Parathyroid adenoma (tissue), 2 donors: ENCODE measurements around the gene MESD.
A peak's percentile ranks its signal among the peaks of the same experiment; 100 is the strongest.

Experiments used
- H2AFZ ChIP-seq: fragments of 300-600 bp; sonication (generic); one replicate; pipeline ENCODE4 v1.7.0; 2017; ENCODE audit warnings: antibody characterized with exemption, mild to moderate bottlenecking
- H3K27ac ChIP-seq: fragments of 300-600 bp; sonication (generic); one replicate; pipeline ENCODE4 v1.7.0; 2017
- H3K27me3 ChIP-seq: fragments of 300-600 bp; sonication (generic); one replicate; pipeline ENCODE4 v1.7.0; 2017; ENCODE audit warnings: low read length; ENCODE audit not compliant: control insufficient read depth, insufficient read depth
- H3K36me3 ChIP-seq: fragments of 300-600 bp; sonication (generic); one replicate; pipeline ENCODE4 v1.7.0; 2017; ENCODE audit warnings: low read length; ENCODE audit not compliant: control insufficient read depth, insufficient read depth
- H3K4me1 ChIP-seq: fragments of 300-600 bp; sonication (generic); one replicate; pipeline ENCODE4 v1.7.0; 2017; ENCODE audit warnings: control low read depth
- H3K4me2 ChIP-seq: fragments of 300-600 bp; sonication (generic); one replicate; pipeline ENCODE4 v1.7.0; 2017; ENCODE audit warnings: low read length
- H3K4me3 ChIP-seq: fragments of 300-600 bp; sonication (generic); one replicate; pipeline ENCODE4 v1.7.0; 2017; ENCODE audit warnings: low read depth, low read length
- H3K79me2 ChIP-seq: fragments of 300-600 bp; sonication (generic); one replicate; pipeline ENCODE4 v1.7.0; 2017; ENCODE audit warnings: control low read depth
- H3K9ac ChIP-seq: fragments of 300-600 bp; sonication (generic); one replicate; pipeline ENCODE4 v1.7.0; 2017; ENCODE audit warnings: mild to moderate bottlenecking
- H3K9me3 ChIP-seq: fragments of 300-600 bp; sonication (generic); one replicate; pipeline ENCODE4 v1.7.0; 2017; ENCODE audit warnings: low read length; ENCODE audit not compliant: control insufficient read depth
- TF ChIP-seq, protein P1 (sequence below): fragments of 300-600 bp; sonication (generic); IDR thresholded peaks from one replicate; pipeline ENCODE4 v1.7.0; 2017; ENCODE audit warnings: antibody characterized with exemption, mild to moderate bottlenecking
- donor health status: primary hyperparathyroidism.

MESD gene

DNA sequence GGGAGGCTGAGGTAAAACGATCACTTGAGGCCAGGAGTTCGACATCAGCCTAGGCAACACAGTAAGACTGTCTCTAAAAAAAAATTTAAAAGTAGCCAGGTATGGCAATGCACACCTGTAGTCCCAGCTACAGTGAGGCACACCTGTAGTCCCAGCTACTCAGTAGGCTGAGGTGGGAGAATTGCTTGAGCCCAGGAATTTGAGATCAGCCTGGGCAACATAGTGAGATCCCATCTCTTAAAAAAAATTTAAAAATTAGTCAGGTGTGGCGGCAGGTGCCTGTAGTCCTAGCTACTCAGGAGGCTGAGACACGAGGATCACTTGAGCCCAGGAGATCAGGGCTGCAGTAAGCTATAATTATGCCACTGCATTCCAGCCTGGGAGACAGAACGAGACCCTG is 6.8 kb downstream of the MESD start:
- H3K4me2 ChIP-seq = no peak overlapping the region
- no peaks in the 10 kb centered on the region for H3K36me3 ChIP-seq
- H3K27ac ChIP-seq = no peak overlapping the region
- H3K4me1 ChIP-seq = no peaks in the 10 kb centered on the region
- H3K9me3 ChIP-seq = no peaks in the 10 kb centered on the region
- H3K4me3 ChIP-seq = no peak overlapping the region
- H2AFZ ChIP-seq = no peak overlapping the region
- H3K9ac ChIP-seq = no peak overlapping the region
- H3K79me2 ChIP-seq = peaks cover 3% of the 10 kb centered on the region
- H3K27me3 ChIP-seq = no peaks in the 10 kb centered on the region
- TF ChIP-seq, protein P1, sequence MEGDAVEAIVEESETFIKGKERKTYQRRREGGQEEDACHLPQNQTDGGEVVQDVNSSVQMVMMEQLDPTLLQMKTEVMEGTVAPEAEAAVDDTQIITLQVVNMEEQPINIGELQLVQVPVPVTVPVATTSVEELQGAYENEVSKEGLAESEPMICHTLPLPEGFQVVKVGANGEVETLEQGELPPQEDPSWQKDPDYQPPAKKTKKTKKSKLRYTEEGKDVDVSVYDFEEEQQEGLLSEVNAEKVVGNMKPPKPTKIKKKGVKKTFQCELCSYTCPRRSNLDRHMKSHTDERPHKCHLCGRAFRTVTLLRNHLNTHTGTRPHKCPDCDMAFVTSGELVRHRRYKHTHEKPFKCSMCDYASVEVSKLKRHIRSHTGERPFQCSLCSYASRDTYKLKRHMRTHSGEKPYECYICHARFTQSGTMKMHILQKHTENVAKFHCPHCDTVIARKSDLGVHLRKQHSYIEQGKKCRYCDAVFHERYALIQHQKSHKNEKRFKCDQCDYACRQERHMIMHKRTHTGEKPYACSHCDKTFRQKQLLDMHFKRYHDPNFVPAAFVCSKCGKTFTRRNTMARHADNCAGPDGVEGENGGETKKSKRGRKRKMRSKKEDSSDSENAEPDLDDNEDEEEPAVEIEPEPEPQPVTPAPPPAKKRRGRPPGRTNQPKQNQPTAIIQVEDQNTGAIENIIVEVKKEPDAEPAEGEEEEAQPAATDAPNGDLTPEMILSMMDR = no peak

DNA sequence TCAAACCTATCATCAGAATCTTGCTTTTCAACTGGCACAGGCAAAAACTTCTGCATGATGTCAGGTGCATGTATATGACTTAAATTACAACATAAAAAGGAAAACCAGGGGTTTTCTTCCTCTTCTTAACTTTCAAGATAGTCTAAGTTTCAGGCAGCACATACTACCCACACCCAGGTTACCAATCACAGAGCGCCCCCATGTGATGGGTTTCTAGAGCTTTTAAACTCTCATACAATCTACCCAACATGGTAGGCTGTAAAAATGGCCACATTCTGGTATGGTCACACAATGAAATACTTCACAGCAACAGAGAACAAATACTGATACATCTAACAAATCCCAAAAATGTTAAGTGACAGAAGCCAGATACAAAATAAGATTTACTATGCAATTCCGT is 7.4 kb downstream of the MESD start:
- H3K79me2 ChIP-seq = peaks cover 3% of the 10 kb centered on the region
- no peaks in the 10 kb centered on the region for H3K9me3 ChIP-seq
- H2AFZ ChIP-seq = no peak overlapping the region
- H3K36me3 ChIP-seq = no peaks in the 10 kb centered on the region
- no peaks in the 10 kb centered on the region for H3K27me3 ChIP-seq
- no peak overlapping the region for H3K4me3 ChIP-seq
- TF ChIP-seq, protein P1 = no peak
- H3K4me1 ChIP-seq = no peaks in the 10 kb centered on the region
- H3K4me2 ChIP-seq = no peak overlapping the region
- H3K9ac ChIP-seq = no peak overlapping the region
- no peak overlapping the region for H3K27ac ChIP-seq

DNA sequence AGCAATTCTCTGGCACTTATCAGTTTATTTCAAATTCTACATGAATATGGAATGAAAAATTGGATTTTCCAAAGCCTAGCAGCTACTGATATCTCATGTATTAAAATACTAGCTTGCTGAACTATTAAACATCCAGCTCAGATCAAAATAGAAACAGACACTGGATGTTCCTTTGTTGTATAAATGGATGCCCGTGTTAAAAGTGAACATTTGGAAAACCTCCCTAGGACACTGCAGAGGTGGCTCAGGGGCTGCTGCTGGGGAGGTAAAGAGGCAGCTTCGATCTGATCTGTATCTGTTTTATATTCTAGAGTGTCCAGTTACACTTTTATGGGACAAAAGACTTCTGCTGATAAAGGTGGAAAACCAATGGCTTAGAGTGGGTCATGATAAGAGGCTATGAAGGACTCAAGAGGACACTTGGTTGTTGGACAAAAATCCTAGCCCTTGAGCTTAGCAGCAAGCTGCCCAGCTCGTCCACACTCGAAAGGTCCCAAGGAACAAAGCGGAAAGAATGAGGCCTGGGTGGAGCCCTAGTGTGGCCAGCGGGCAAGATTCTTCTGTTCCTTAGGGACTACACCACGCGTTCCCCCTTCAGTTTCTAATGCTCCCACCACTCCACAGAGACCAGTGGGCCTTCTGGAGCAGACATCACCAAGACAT is 9.9 kb downstream of the MESD start:
- Histone ChIP-seq H3K79me2 (peaks cover 3% of the 10 kb centered on the region), H3K27me3 (no peaks in the 10 kb centered on the region), H3K27ac (no peak overlapping the region), H3K36me3 (no peaks in the 10 kb centered on the region), H3K9ac (no peak overlapping the region), H3K4me3 (no peak overlapping the region), H3K4me2 (no peak overlapping the region), H3K4me1 (no peaks in the 10 kb centered on the region), H2AFZ (no peak overlapping the region), H3K9me3 (no peaks in the 10 kb centered on the region)
- TF ChIP-seq, protein P1 = no peak

DNA sequence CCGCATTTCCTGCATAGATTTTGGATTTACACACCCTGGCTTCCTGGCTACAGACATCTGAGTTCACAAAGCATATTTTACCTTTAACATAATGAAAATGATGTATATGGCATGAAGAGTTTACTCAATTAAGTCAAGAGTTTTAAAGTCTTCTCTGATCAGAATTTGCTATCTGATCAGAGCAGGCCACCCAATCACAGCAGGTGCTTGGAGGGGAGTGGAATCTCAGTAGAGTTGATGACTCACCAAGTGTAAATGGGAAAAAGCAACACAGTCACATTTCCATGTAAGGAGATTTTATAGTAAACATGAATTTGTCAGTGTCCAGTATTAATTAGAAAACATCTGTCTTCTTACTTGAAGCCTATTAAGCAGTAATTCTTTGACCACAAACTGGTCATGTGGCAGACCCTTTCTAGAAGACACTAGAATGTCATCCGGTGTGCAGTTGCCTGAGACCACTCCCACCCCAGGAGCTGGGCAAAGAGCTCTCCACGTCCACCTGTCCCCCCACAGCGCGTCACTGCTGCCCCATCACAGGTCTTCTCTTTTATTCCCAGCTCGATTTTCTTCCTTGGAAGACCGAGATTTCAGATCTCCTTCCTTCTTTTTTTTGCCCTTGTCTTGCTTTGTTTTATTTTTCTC is 10.8 kb downstream of the MESD start:
- Histone ChIP-seq H3K4me1 (no peaks in the 10 kb centered on the region), H3K27ac (no peak overlapping the region), H3K79me2 (peaks cover 3% of the 10 kb centered on the region), H3K4me3 (no peak overlapping the region), H3K4me2 (no peak overlapping the region), H3K9ac (no peak overlapping the region), H3K9me3 (no peaks in the 10 kb centered on the region), H2AFZ (no peak overlapping the region), H3K36me3 (no peaks in the 10 kb centered on the region), H3K27me3 (no peaks in the 10 kb centered on the region)
- TF ChIP-seq, protein P1 = no peak

DNA sequence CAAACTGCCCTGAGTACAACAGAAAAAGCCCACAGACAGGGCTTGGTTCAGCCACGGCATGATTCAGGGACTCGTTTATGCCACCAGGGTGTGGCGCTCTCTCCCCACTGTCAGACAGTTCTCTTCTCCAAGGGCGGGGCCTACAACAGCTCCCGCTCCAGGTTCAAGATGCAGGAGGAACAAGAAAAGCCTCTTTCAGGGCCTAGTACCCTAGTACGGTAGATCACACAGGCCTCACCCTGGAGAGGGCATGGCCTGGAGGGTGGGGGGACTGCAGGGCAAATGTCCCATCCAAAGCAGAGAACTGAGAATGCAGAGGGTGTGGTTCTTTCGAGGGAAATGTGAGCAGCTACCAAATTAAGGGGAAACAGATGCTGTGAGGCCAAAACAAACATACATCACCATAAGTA is 12.0 kb downstream of the MESD start:
- TF ChIP-seq, protein P1 = peak; percentile 13
- Histone ChIP-seq H3K9me3 (no peaks in the 10 kb centered on the region), H3K79me2 (peaks cover 3% of the 10 kb centered on the region), H3K27ac (no peak overlapping the region), H3K4me1 (no peaks in the 10 kb centered on the region), H3K4me3 (no peak overlapping the region), H3K27me3 (no peaks in the 10 kb centered on the region), H2AFZ (no peak overlapping the region), H3K9ac (no peak overlapping the region), H3K4me2 (no peak overlapping the region), H3K36me3 (no peaks in the 10 kb centered on the region)
